ENCODE data around the gene INPP5A.
"Not testable (repeated sequence)": the region's sequence is repeated elsewhere in the genome, so short reads cannot be mapped to it uniquely, and the experiment has no call there.

Gene INPP5A

DNA sequence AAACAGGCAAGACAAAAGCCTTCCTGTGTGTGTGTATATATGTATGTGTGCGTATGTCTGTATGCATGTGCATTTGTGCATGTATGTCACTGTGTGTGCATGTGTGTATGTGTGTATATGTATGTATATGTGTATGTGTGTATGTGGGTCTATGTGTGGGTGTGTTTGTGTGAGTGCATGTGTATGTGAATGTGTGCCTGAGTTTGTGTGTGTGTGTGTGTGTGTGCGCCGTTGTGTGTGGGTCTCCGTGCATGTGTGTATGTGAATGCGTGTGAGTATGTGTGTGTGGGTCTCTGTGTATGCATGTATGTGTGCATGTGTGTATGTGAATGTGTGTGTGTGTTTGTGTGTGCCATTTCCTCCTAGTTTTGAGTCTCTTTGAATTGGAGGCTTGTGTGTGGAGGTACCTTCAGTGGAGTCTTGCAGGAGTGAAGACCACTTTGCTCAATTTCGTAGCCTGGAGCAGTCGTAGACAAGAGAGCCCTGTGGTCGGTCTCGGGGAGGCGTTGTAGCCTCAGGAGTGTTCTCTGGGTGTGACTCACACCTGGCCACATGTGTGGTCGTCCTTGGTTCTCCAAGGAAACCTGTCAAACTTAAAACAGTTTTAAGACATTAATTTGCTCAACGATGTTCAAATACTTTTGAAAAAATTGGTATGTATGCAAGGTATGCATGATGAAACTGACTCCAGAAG, 28.1 kb downstream of the INPP5A start:
- Histone ChIP-seq H3K9ac (ENCODE audit: low read depth in 1 of 2, low read length in 2 of 2) (no peak overlapping the region), H3K9me3 (ENCODE audit: control insufficient read depth in 2 of 2, low read length in 2 of 2) (no peaks in the 10 kb centered on the region), H3K27me3 (ENCODE audit: control insufficient read depth in 2 of 2, insufficient read depth in 2 of 2, low read length in 2 of 2) (no peaks in the 10 kb centered on the region), H3K4me3 (ENCODE audit: low read length in 2 of 2) (no peak overlapping the region), H3K27ac (ENCODE audit: low read depth in 2 of 2, low read length in 2 of 2) (no peak overlapping the region), H3K4me1 (ENCODE audit: control insufficient read depth in 2 of 2, insufficient read depth in 2 of 2, low read length in 2 of 2) (peaks cover 1 to 4% of the 10 kb centered on the region in 2 donors), H3K36me3 (ENCODE audit: control insufficient read depth in 2 of 2, insufficient read depth in 2 of 2, low read length in 2 of 2) (no peaks in the 10 kb centered on the region)

DNA sequence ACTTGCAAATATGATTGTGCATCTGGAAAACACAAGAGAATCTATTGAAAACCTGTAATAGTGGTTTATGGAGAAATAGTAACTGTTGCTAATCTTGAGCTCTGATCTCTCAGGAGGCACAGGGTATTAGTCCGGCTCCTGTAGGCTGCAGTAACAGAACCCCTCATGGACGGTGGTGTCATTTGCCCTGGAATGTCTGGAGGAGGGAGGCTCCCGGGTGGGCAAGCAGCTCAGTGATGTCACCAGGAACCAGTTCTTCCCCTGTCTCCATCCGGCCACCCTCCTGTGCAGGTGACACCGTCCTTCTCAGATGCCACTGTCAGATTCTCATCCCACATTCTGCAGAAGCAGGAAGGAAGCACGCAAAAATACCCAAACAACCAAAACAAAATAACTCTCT, 29.3 kb downstream of the INPP5A start:
- Histone ChIP-seq H3K4me3 (ENCODE audit: low read length in 2 of 2) (no peak overlapping the region), H3K9me3 (ENCODE audit: control insufficient read depth in 2 of 2, low read length in 2 of 2) (no peaks in the 10 kb centered on the region), H3K27ac (ENCODE audit: low read depth in 2 of 2, low read length in 2 of 2) (no peak overlapping the region), H3K4me1 (ENCODE audit: control insufficient read depth in 2 of 2, insufficient read depth in 2 of 2, low read length in 2 of 2) (peaks cover 13 to 15% of the 10 kb centered on the region in 2 donors), H3K27me3 (ENCODE audit: control insufficient read depth in 2 of 2, insufficient read depth in 2 of 2, low read length in 2 of 2) (no peaks in the 10 kb centered on the region), H3K9ac (ENCODE audit: low read depth in 1 of 2, low read length in 2 of 2) (no peak overlapping the region), H3K36me3 (ENCODE audit: control insufficient read depth in 2 of 2, insufficient read depth in 2 of 2, low read length in 2 of 2) (no peaks in the 10 kb centered on the region)

DNA sequence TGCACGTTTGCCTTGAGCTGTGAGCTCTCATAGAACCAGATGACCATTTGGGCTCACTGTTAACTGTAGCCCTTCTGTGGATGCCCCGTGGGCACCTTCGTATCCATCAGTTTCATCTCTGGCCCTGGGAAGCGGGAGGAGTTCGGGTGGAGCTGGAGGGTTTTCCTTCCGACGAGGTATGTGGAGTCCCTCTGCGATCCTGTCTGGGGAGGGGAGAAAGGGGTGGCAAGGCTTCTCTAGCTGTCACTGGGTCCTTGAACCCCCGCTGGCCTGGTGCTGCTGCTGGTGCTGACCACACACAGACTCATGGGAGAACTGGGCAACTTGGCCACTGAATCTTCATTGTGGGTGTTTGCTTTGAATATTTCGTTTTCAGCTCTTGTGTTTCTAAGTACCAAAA, 32.7 kb downstream of the INPP5A start:
- no peak overlapping the region for H3K27ac ChIP-seq (ENCODE audit: low read depth in 2 of 2, low read length in 2 of 2)
- H3K9ac ChIP-seq (ENCODE audit: low read depth in 1 of 2, low read length in 2 of 2): no peak overlapping the region

GRCh38 chr10:132570771-132571649, 33.4 kb downstream of the INPP5A start:
- Histone ChIP-seq H3K36me3 (ENCODE audit: control insufficient read depth in 2 of 2, insufficient read depth in 2 of 2, low read length in 2 of 2) (no peaks in the 10 kb centered on the region), H3K27me3 (ENCODE audit: control insufficient read depth in 2 of 2, insufficient read depth in 2 of 2, low read length in 2 of 2) (no peaks in the 10 kb centered on the region), H3K4me1 (ENCODE audit: control insufficient read depth in 2 of 2, insufficient read depth in 2 of 2, low read length in 2 of 2) (peaks cover 34 to 36% of the 10 kb centered on the region in 2 donors), H3K27ac (ENCODE audit: low read depth in 2 of 2, low read length in 2 of 2) (peak overlapping the region in 1 of 2 donors; percentile 61), H3K9ac (ENCODE audit: low read depth in 1 of 2, low read length in 2 of 2) (peak overlapping the region in 1 of 2 donors; percentile 21), H3K4me3 (ENCODE audit: low read length in 2 of 2) (peak overlapping the region in 1 of 2 donors; percentile 48), H3K9me3 (ENCODE audit: control insufficient read depth in 2 of 2, low read length in 2 of 2) (no peaks in the 10 kb centered on the region)

More for the DNA sequence above, 32.7 kb downstream of the INPP5A start:
- H3K4me1 ChIP-seq (ENCODE audit: control insufficient read depth in 2 of 2, insufficient read depth in 2 of 2, low read length in 2 of 2): peaks cover 27 to 28% of the 10 kb centered on the region in 2 donors
- H3K4me3 ChIP-seq (ENCODE audit: low read length in 2 of 2): no peak overlapping the region
- H3K27me3 ChIP-seq (ENCODE audit: control insufficient read depth in 2 of 2, insufficient read depth in 2 of 2, low read length in 2 of 2): no peaks in the 10 kb centered on the region
- no peaks in the 10 kb centered on the region for H3K9me3 ChIP-seq (ENCODE audit: control insufficient read depth in 2 of 2, low read length in 2 of 2)
- no peaks in the 10 kb centered on the region for H3K36me3 ChIP-seq (ENCODE audit: control insufficient read depth in 2 of 2, insufficient read depth in 2 of 2, low read length in 2 of 2)

- H3K36me3 ChIP-seq (ENCODE audit: control insufficient read depth in 2 of 2, insufficient read depth in 2 of 2, low read length in 2 of 2): no peaks in the 10 kb centered on the region
- no peaks in the 10 kb centered on the region for H3K9me3 ChIP-seq (ENCODE audit: control insufficient read depth in 2 of 2, low read length in 2 of 2)
- peak overlapping the region; percentile 6 to 61 for H3K27ac ChIP-seq (ENCODE audit: low read depth in 2 of 2, low read length in 2 of 2)
- peak overlapping the region; percentile 20 to 48 for H3K4me3 ChIP-seq (ENCODE audit: low read length in 2 of 2)
- peaks cover 42% of the 10 kb centered on the region in 2 donors for H3K4me1 ChIP-seq (ENCODE audit: control insufficient read depth in 2 of 2, insufficient read depth in 2 of 2, low read length in 2 of 2)
- H3K9ac ChIP-seq (ENCODE audit: low read depth in 1 of 2, low read length in 2 of 2): no peak overlapping the region
- no peaks in the 10 kb centered on the region for H3K27me3 ChIP-seq (ENCODE audit: control insufficient read depth in 2 of 2, insufficient read depth in 2 of 2, low read length in 2 of 2)
Observed at GRCh38 chr10:132571650-132572544, 34.3 kb downstream of the INPP5A start.

GRCh38 chr10:132572545-132572937, 35.0 kb downstream of the INPP5A start:
- H3K36me3 ChIP-seq (ENCODE audit: control insufficient read depth in 2 of 2, insufficient read depth in 2 of 2, low read length in 2 of 2): no peaks in the 10 kb centered on the region
- no peak overlapping the region for H3K9ac ChIP-seq (ENCODE audit: low read depth in 1 of 2, low read length in 2 of 2)
- H3K27ac ChIP-seq (ENCODE audit: low read depth in 2 of 2, low read length in 2 of 2): peak overlapping the region in 1 of 2 donors; percentile 6
- H3K27me3 ChIP-seq (ENCODE audit: control insufficient read depth in 2 of 2, insufficient read depth in 2 of 2, low read length in 2 of 2): no peaks in the 10 kb centered on the region
- H3K4me3 ChIP-seq (ENCODE audit: low read length in 2 of 2): no peak overlapping the region
- H3K4me1 ChIP-seq (ENCODE audit: control insufficient read depth in 2 of 2, insufficient read depth in 2 of 2, low read length in 2 of 2): peaks cover 44 to 46% of the 10 kb centered on the region in 2 donors
- no peaks in the 10 kb centered on the region for H3K9me3 ChIP-seq (ENCODE audit: control insufficient read depth in 2 of 2, low read length in 2 of 2)

- not testable (repeated sequence) for H3K27ac ChIP-seq (ENCODE audit: low read depth in 2 of 2, low read length in 2 of 2)
- H3K4me1 ChIP-seq (ENCODE audit: control insufficient read depth in 2 of 2, insufficient read depth in 2 of 2, low read length in 2 of 2): peaks cover 44 to 50% of the 10 kb centered on the region in 2 donors
Observed at GRCh38 chr10:132572946-132573345, 35.4 kb downstream of the INPP5A start.

DNA sequence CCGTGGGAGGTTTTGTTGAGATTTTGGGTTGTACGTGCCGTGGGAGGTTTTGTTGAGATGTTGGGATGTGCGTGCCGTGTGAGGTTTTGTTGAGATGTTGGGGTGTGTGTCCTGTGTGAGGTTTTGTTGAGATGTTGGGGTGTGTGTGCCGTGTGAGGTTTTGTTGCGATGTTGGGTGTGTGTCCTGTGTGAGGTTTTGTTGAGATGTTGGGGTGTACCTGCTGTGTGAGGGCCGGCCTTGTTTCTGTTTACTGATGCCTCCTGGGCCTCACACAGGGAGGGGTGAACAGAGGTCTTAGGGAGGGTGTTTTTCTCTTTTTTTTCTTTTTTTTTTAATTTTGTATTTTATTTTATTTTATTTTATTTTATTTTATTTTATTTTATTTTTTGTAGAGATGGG, 36.7 kb downstream of the INPP5A start:
- H3K27me3 ChIP-seq (ENCODE audit: control insufficient read depth in 2 of 2, insufficient read depth in 2 of 2, low read length in 2 of 2): no peaks in the 10 kb centered on the region
- peaks cover 44 to 52% of the 10 kb centered on the region in 2 donors for H3K4me1 ChIP-seq (ENCODE audit: control insufficient read depth in 2 of 2, insufficient read depth in 2 of 2, low read length in 2 of 2)
- no peaks in the 10 kb centered on the region for H3K36me3 ChIP-seq (ENCODE audit: control insufficient read depth in 2 of 2, insufficient read depth in 2 of 2, low read length in 2 of 2)
- no peak overlapping the region for H3K9ac ChIP-seq (ENCODE audit: low read depth in 1 of 2, low read length in 2 of 2)
- no peak overlapping the region for H3K4me3 ChIP-seq (ENCODE audit: low read length in 2 of 2)
- H3K27ac ChIP-seq (ENCODE audit: low read depth in 2 of 2, low read length in 2 of 2): no peak overlapping the region
- no peaks in the 10 kb centered on the region for H3K9me3 ChIP-seq (ENCODE audit: control insufficient read depth in 2 of 2, low read length in 2 of 2)

More at GRCh38 chr10:132572946-132573345, 35.4 kb downstream of the INPP5A start:
- not testable (repeated sequence) for H3K4me3 ChIP-seq (ENCODE audit: low read length in 2 of 2); H3K27me3 ChIP-seq (ENCODE audit: control insufficient read depth in 2 of 2, insufficient read depth in 2 of 2, low read length in 2 of 2); H3K9ac ChIP-seq (ENCODE audit: low read depth in 1 of 2, low read length in 2 of 2); H3K36me3 ChIP-seq (ENCODE audit: control insufficient read depth in 2 of 2, insufficient read depth in 2 of 2, low read length in 2 of 2); H3K9me3 ChIP-seq (ENCODE audit: control insufficient read depth in 2 of 2, low read length in 2 of 2)

GRCh38 chr10:132574783-132575319, 37.3 kb downstream of the INPP5A start:
- Histone ChIP-seq H3K9ac (ENCODE audit: low read depth in 1 of 2, low read length in 2 of 2) (peak overlapping the region in 1 of 2 donors; percentile 21), H3K36me3 (ENCODE audit: control insufficient read depth in 2 of 2, insufficient read depth in 2 of 2, low read length in 2 of 2) (no peaks in the 10 kb centered on the region), H3K4me3 (ENCODE audit: low read length in 2 of 2) (no peak overlapping the region), H3K9me3 (ENCODE audit: control insufficient read depth in 2 of 2, low read length in 2 of 2) (no peaks in the 10 kb centered on the region), H3K4me1 (ENCODE audit: control insufficient read depth in 2 of 2, insufficient read depth in 2 of 2, low read length in 2 of 2) (peaks cover 44 to 52% of the 10 kb centered on the region in 2 donors), H3K27me3 (ENCODE audit: control insufficient read depth in 2 of 2, insufficient read depth in 2 of 2, low read length in 2 of 2) (no peaks in the 10 kb centered on the region), H3K27ac (ENCODE audit: low read depth in 2 of 2, low read length in 2 of 2) (peak overlapping the region; percentile 26 to 59)
